Left renal pelvis (tissue), 4 donors: ENCODE measurements around the gene WNT1. TPM values are rescaled to one million over a fixed set of nuclear protein-coding genes. Genes with fewer than 3 reads are reported as not detected.
A peak's percentile ranks its signal among the peaks of the same experiment; 100 is the strongest.

Experiments used
- DNase-seq, 4 donors: peaks; one replicate each; pipeline ENCODE4 v3.0.0-alpha.2; 2013; ENCODE audit warnings: low read depth in 4 of 4, low spot score in 3 of 4
- polyA plus RNA-seq, 4 donors: library from polyadenylated mRNA; unstranded; fragments of 120-200 nt; gene quantifications; one replicate each; pipeline ENCODE4 v1.2.1, GENCODE V29; 2013; ENCODE audit not compliant: insufficient read length in 4 of 4

The WNT1 gene
- polyA plus RNA-seq, 4 donors = not detected

- no peak for DNase-seq
Observed at GRCh38 chr12:48998497-48999353, 20.6 kb downstream of the WNT1 start.

GRCh38 chr12:48999371-49000131 is 21.4 kb downstream of the WNT1 start, which contains the start of gene DDN:
Gene DDN, minus strand, starts transcription at chr12:48999375. Its CDS starts 88 bp downstream, at chr12:48999287.
- DNase-seq = no peak

- DNase-seq = no peak
Observed at GRCh38 chr12:49000346-49000745, 22.2 kb downstream of the WNT1 start.

- no peak for DNase-seq
Observed at GRCh38 chr12:49008943-49009342, 30.8 kb downstream of the WNT1 start.

GRCh38 chr12:49010092-49010668 is 32.1 kb downstream of the WNT1 start:
- DNase-seq = no peak

- DNase-seq = no peak
Observed at GRCh38 chr12:49012739-49013138, 34.6 kb downstream of the WNT1 start.

- no peak for DNase-seq
Observed at GRCh38 chr12:49013428-49013827, 35.3 kb downstream of the WNT1 start.

- no peak for DNase-seq
Observed at GRCh38 chr12:49014547-49014946, 36.4 kb downstream of the WNT1 start.

GRCh38 chr12:49015196-49015595 is 37.1 kb downstream of the WNT1 start:
- no peak for DNase-seq

GRCh38 chr12:49017891-49018260 is 39.8 kb downstream of the WNT1 start:
- DNase-seq = no peak

GRCh38 chr12:49018261-49019119 is 40.4 kb downstream of the WNT1 start, which contains the start of gene PRKAG1:
Gene PRKAG1, minus strand, starts transcription at chr12:49018776. Its CDS starts 36 bp downstream, at chr12:49018740.
- DNase-seq = peak; percentile 92 to 96 (median 94)

- no peak for DNase-seq
Observed at GRCh38 chr12:49019120-49019430, 41.0 kb downstream of the WNT1 start.

- DNase-seq = no peak
Observed at GRCh38 chr12:49019443-49020324, 41.6 kb downstream of the WNT1 start.

- no peak for DNase-seq
Observed at GRCh38 chr12:49020441-49020840, 42.3 kb downstream of the WNT1 start.

GRCh38 chr12:49021292-49021915 is 43.3 kb downstream of the WNT1 start:
- DNase-seq = no peak

GRCh38 chr12:49022558-49023178 is 44.5 kb downstream of the WNT1 start:
- no peak for DNase-seq

- no peak for DNase-seq
Observed at GRCh38 chr12:49023812-49024211, 45.7 kb downstream of the WNT1 start.

- DNase-seq = no peak
Observed at GRCh38 chr12:49024543-49024942, 46.4 kb downstream of the WNT1 start.

GRCh38 chr12:49025463-49025862 is 47.3 kb downstream of the WNT1 start:
- no peak for DNase-seq
